G401 (cell line): ENCODE data around the gene CARD18. TPM values are rescaled to one million over a fixed set of nuclear protein-coding genes. Genes with fewer than 3 reads are reported as not detected.
"Not testable (repeated sequence)": the region's sequence is repeated elsewhere in the genome, so short reads cannot be mapped to it uniquely, and the experiment has no call there.

Source experiments
- DNase-seq: peaks from one replicate; pipeline ENCODE4 v3.0.0-alpha.2; 2015; ENCODE audit warnings: low spot score
- in situ Hi-C: cut with HindIII; loops from 2 replicates; pipeline ENCODE4 v1.10.0; 2016; ENCODE audit warnings: low sequenced_read_pairs, mixed read lengths
- total RNA-seq: library from RNA; depleted of rRNA; stranded (reverse); fragments of >200 nt; shearing (Covaris generic); gene quantifications from 2 replicates; pipeline ENCODE4 v1.2.3, GENCODE V29; 2014; rRNA removed

CARD18 gene
- total RNA-seq, 1 experiment from 2014 or later, result not detected

DNA sequence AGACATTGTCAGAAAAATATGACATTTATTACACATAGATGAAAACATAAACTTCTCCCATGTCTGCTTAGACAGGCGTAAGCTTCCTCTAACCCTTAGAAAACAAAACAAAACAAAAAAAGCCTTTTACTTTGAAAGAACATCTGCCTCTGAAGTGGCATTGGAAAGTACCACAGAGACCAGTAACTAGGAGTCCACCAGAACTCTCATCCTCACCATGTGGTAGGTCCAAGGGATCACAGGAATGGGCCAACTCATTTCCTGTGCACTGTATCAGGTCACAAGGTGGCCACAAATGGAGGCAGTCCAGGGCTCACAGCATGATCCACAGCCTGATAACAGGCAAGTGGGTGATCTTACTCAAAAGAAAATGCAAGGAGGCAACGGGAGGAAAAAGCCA, 40.0 kb downstream of the CARD18 start:
- in situ Hi-C loops, DNase-seq: not testable (repeated sequence)

DNA sequence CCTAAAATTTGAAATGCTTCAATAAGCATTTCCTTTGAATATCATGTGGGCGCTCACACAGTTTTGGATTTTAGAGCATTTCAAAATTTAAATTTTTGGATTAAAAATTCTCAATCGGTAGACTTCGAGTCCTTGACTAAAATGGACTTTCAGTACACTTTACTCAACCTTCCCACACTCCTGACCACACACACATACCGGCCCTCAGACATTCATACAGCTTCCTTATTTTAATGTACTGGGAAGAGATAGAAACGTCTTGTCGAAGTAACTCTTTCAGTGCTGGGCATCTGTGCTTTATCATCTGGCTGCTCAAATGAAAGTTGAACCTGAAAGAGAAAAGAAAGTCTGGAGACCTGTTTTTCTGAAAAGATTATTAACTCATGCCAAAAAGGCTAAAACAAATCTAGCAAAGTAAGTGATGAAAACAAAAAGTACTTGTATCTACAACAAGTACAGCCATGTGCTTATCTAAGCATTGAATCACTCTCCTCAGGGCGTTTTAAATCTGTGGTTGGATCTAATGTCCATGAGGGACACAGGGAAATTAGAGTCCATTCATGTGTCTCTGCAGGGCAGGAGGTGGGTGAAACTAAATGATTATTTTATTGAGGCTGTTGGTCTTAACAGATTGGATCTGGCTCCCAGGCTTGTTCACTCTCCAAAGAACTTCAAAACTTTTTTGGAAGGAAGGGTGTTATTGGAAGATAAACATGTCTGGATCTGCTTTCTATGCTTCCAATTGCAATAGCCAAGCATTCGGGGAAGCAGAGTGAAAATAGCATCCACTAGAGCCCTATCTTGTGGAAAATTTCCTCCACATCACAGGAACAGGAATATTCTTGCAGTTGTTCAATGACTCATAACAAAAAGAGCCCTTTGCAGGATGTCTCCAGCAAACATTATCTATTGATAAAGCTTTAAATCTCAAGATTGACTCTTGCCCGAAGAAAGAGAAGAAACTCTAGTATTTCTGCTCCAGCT, 47.0 kb downstream of the CARD18 start:
- DNase-seq, result no peak
- in situ Hi-C loops, result no loop called here

Other genes with a start within 250 kb of the CARD18 start
- not detected in 2 replicates for gene CASP12, start 241.3 kb downstream of the CARD18 start, total RNA-seq
- gene CASP4, start 171.2 kb downstream of the CARD18 start, total RNA-seq, result 0.31 and 0.55 TPM in 2 replicates
- not detected in 2 replicates for gene CASP5, start 116.6 kb downstream of the CARD18 start, total RNA-seq
- not detected in 2 replicates for gene CASP1, start 104.6 kb downstream of the CARD18 start, total RNA-seq
- not detected in 2 replicates for gene CARD16, start 94.4 kb downstream of the CARD18 start, total RNA-seq